Common myeloid progenitor, CD34-positive (primary cell): ENCODE data around the gene TM6SF1.

Source experiments
- CTCF ChIA-PET: fragments of 350-600 bp; sonication (Branson Sonifier 250); formaldehyde crosslinking; loops from one replicate; lab custom pipeline; 2021; ENCODE audit warnings: antibody characterized with exemption; lab: Charles Lee
- POLR2A ChIA-PET: fragments of 350-600 bp; sonication (Branson Sonifier 250); formaldehyde crosslinking; loops from one replicate; lab custom pipeline; 2021; ENCODE audit warnings: antibody characterized with exemption; lab: Charles Lee
- DNase-seq, 3 donors: peaks; one replicate each; pipeline versions ENCODE4 v3.0.0 to v3.0.0-alpha.2; 2013
- H3K27ac ChIP-seq, 2 experiments: 1 replicate in 1 of 2; 2 replicates in 1 of 2; pipeline ENCODE4 v1.7.0; 2013; ENCODE audit warnings: inconsistent platforms in 2 of 2, low read length in 2 of 2, mild to moderate bottlenecking in 2 of 2, low read depth in 1 of 2, moderate library complexity in 1 of 2; ENCODE audit not compliant: severe bottlenecking in 2 of 2, insufficient read depth in 1 of 2, poor library complexity in 1 of 2
- H3K27me3 ChIP-seq, 5 experiments: replicated peaks in 2 of 5; 1 replicate in 3 of 5; 2 replicates in 2 of 5; pipeline versions ENCODE4 v1.6.1 to v1.7.0; 2013; ENCODE audit warnings: low read length in 4 of 5, mild to moderate bottlenecking in 2 of 5, moderate library complexity in 2 of 5, inconsistent platforms in 1 of 5; ENCODE audit not compliant: insufficient read depth in 5 of 5, control insufficient read depth in 4 of 5
- H3K36me3 ChIP-seq, 4 experiments: 1 replicate in 2 of 4; 2 replicates in 2 of 4; pipeline versions ENCODE4 v1.6.1 to v1.7.0; 2013; ENCODE audit warnings: low read length in 3 of 4, control low read depth in 1 of 4, mild to moderate bottlenecking in 1 of 4; ENCODE audit not compliant: control insufficient read depth in 4 of 4, insufficient read depth in 4 of 4
- H3K4me1 ChIP-seq, 4 experiments: 1 replicate in 3 of 4; 2 replicates in 1 of 4; pipeline versions ENCODE4 v1.6.1 to v1.7.1; 2013; ENCODE audit warnings: low read length in 3 of 4, mild to moderate bottlenecking in 3 of 4, control low read depth in 1 of 4, inconsistent platforms in 1 of 4, moderate library complexity in 1 of 4; ENCODE audit not compliant: control insufficient read depth in 4 of 4, insufficient read depth in 4 of 4; ENCODE audit errors: control extremely low read depth in 1 of 4
- H3K4me3 ChIP-seq, 7 experiments: 1 replicate in 4 of 7; 2 replicates in 3 of 7; pipeline versions ENCODE4 v1.5.1 to v1.7.0; 2013; ENCODE audit warnings: mild to moderate bottlenecking in 7 of 7, low read length in 6 of 7, moderate library complexity in 6 of 7, inconsistent platforms in 2 of 7, low read depth in 2 of 7, control low read depth in 1 of 7; ENCODE audit not compliant: insufficient read depth in 4 of 7, control insufficient read depth in 1 of 7; ENCODE audit errors: extremely low read depth in 1 of 7
- H3K9me3 ChIP-seq, 5 experiments: 1 replicate in 4 of 5; 2 replicates in 1 of 5; pipeline versions ENCODE4 v1.6.1 to v1.7.1; 2013; ENCODE audit warnings: low read length in 4 of 5, mild to moderate bottlenecking in 2 of 5, inconsistent platforms in 1 of 5, low read depth in 1 of 5, moderate library complexity in 1 of 5; ENCODE audit not compliant: control insufficient read depth in 4 of 5, insufficient read depth in 2 of 5; ENCODE audit errors: control extremely low read depth in 1 of 5
- WGBS: methylation state at CpG from one replicate; pipeline ENCODE4 v1.1.5; 2013; ENCODE audit not compliant: insufficient coverage; 5-methylcytosine and 5-hydroxymethylcytosine counted together

TM6SF1 gene

GRCh38 chr15:83108266-83109219, 1.1 kb downstream of the TM6SF1 start:
- Histone ChIP-seq H3K27me3 (peaks cover 0 to 10% (median 0%) of the 10 kb centered on the region in 5 experiments), H3K9me3 (no peaks in the 10 kb centered on the region), H3K36me3 (no peaks in the 10 kb centered on the region), H3K4me3 (peak overlapping the region; percentile 28 to 80 (median 67)), H3K27ac (no peak overlapping the region), H3K4me1 (peaks cover 5 to 32% (median 29%) of the 10 kb centered on the region in 4 experiments)
- 3% methylated on average over 19 of the region's 21 CpGs for WGBS
- POLR2A ChIA-PET, result interaction anchor here (0.6 to 2.8 kb wide), 7 partner anchors 8 to 99 kb away, joined by 3 to 14 read pairs (median 4); partner anchors contain the start of genes BTBD1 and HDGFL3
- peak; percentile 86 to 97 (median 95) for DNase-seq
- CTCF ChIA-PET, result interaction anchor here (0.8 to 2.3 kb wide), 7 partner anchors 11 to 98 kb away, joined by 3 to 7 read pairs (median 5); no protein-coding TSS in a partner anchor

GRCh38 chr15:83109532-83109931, 2.1 kb downstream of the TM6SF1 start:
- 93% methylated on average over 12 of the region's 12 CpGs for WGBS
- ChIA-PET CTCF (interaction anchor here (1.0 to 1.7 kb wide), 4 partner anchors 12 to 95 kb away, joined by 3 to 7 read pairs (median 4); no protein-coding TSS in a partner anchor), POLR2A (interaction anchor here (2.8 kb wide), 1 partner anchor 42 kb away, joined by 14 read pairs; the partner anchor contains the start of gene BTBD1)
- Histone ChIP-seq H3K27me3 (peaks cover 0 to 10% (median 0%) of the 10 kb centered on the region in 5 experiments), H3K4me3 (no peak overlapping the region), H3K27ac (no peak overlapping the region), H3K4me1 (peaks cover 5 to 32% (median 29%) of the 10 kb centered on the region in 4 experiments), H3K36me3 (peaks cover 0 to 7% (median 0%) of the 10 kb centered on the region in 4 experiments), H3K9me3 (no peaks in the 10 kb centered on the region)
- DNase-seq, result no peak

- CTCF ChIA-PET, result no interaction called here
- Histone ChIP-seq H3K4me1 (peaks cover 5 to 32% (median 29%) of the 10 kb centered on the region in 4 experiments), H3K36me3 (peaks cover 0 to 7% (median 0%) of the 10 kb centered on the region in 4 experiments), H3K4me3 (no peak overlapping the region), H3K27me3 (peaks cover 0 to 10% (median 0%) of the 10 kb centered on the region in 5 experiments), H3K27ac (no peak overlapping the region), H3K9me3 (no peaks in the 10 kb centered on the region)
- POLR2A ChIA-PET, result no interaction called here
- DNase-seq, result no peak
- 93% methylated on average over 3 of the region's 3 CpGs for WGBS
Measured at GRCh38 chr15:83110381-83110780, 2.9 kb downstream of the TM6SF1 start.

GRCh38 chr15:83111149-83111548, 3.7 kb downstream of the TM6SF1 start:
- no peaks in the 10 kb centered on the region for H3K9me3 ChIP-seq
- peaks cover 0 to 10% (median 0%) of the 10 kb centered on the region in 5 experiments for H3K27me3 ChIP-seq
- no peak overlapping the region for H3K27ac ChIP-seq
- H3K36me3 ChIP-seq, result peaks cover 0 to 7% (median 0%) of the 10 kb centered on the region in 4 experiments
- DNase-seq, result no peak
- H3K4me3 ChIP-seq, result no peak overlapping the region
- POLR2A ChIA-PET, result no interaction called here
- WGBS, result 96% methylated on average over 2 of the region's 3 CpGs
- peaks cover 5 to 32% (median 29%) of the 10 kb centered on the region in 4 experiments for H3K4me1 ChIP-seq
- CTCF ChIA-PET, result no interaction called here

- Histone ChIP-seq H3K4me1 (peaks cover 5 to 24% (median 22%) of the 10 kb centered on the region in 4 experiments), H3K4me3 (no peak overlapping the region), H3K9me3 (no peaks in the 10 kb centered on the region), H3K36me3 (peaks cover 0 to 7% (median 0%) of the 10 kb centered on the region in 4 experiments), H3K27me3 (peaks cover 0 to 10% (median 0%) of the 10 kb centered on the region in 5 experiments), H3K27ac (no peak overlapping the region)
- POLR2A ChIA-PET, result no interaction called here
- WGBS, result 73% methylated on average over 4 of the region's 8 CpGs
- DNase-seq, result no peak
- CTCF ChIA-PET, result interaction anchor here (0.8 kb wide), 1 partner anchor 101 kb away, joined by 3 read pairs; the partner anchor contains the start of gene C15orf40
Measured at GRCh38 chr15:83112233-83112955, 4.9 kb downstream of the TM6SF1 start.

DNA sequence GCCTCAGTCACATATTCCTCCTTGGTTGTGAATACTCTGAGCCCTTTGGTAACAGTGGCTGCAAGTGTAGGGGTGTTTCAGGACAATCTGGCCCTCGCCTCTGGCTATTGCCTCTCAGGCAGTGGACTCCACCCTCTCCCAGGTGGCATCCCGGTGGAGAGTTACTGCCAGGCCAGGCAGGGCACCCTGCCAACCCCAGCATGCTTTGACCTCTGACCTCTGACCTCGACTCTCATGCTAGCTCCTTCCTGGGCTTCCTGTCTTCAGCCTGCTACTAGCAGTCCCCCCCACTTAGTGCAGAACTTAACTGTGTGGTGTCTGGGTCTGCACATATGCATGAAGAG, 5.5 kb downstream of the TM6SF1 start:
- CTCF ChIA-PET, result interaction anchor here (0.7 to 0.8 kb wide), 2 partner anchors 16 to 102 kb away, joined by 3 to 5 read pairs; partner anchors contain the start of gene C15orf40
- Histone ChIP-seq H3K36me3 (peaks cover 0 to 7% (median 0%) of the 10 kb centered on the region in 4 experiments), H3K27me3 (peaks cover 0 to 4% (median 0%) of the 10 kb centered on the region in 5 experiments), H3K4me1 (peaks cover 5 to 18% (median 17%) of the 10 kb centered on the region in 4 experiments), H3K9me3 (no peaks in the 10 kb centered on the region), H3K27ac (no peak overlapping the region), H3K4me3 (no peak overlapping the region)
- DNase-seq, result no peak
- WGBS, result 80% methylated on average over 2 of the region's 3 CpGs
- POLR2A ChIA-PET, result interaction anchor here (0.6 kb wide), 1 partner anchor 72 kb away, joined by 3 read pairs; no protein-coding TSS in a partner anchor
